CD4-positive, alpha-beta T cell treated with Interleukin-4 for 4 hours (primary cell): ENCODE results near the gene SAFB.
A peak's percentile ranks its signal among the peaks of the same experiment; 100 is the strongest.
"Not testable (repeated sequence)": the region's sequence is repeated elsewhere in the genome, so short reads cannot be mapped to it uniquely, and the experiment has no call there.

Experiments
- DNase-seq: peaks from one replicate; pipeline ENCODE4 v3.0.0-alpha.2; 2020

Gene SAFB

DNA sequence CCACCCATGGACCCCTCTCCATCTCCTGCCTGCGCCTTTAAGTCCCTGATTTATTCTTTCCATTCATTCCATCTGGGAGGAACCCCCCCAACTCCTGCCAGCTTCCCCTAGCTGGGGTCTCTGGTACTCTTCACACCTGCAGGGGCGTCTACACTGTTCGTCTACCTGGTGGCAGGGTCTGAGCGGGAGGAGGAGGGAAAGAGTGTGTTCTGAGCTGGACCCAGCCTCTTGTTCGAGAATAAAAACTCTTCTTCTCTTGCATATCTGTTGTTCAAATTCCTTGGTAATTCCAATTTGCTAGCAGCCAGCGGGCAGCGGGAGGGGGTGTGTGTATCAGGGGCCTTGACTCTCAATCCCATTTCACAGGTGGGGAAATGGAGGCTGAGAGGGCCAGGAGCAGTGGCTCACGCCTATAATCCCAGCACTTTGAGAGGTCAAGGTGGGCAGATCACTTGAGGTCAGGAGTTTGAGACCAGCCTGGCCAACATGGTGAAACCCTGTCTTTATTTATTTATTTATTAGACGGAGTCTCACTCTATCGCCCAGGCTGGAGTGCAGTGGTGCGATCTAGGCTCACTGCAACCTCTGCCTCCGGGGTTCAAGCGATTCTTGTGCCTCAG lies 65.5 kb downstream of the SAFB start:
- DNase-seq = not testable (repeated sequence)

DNA sequence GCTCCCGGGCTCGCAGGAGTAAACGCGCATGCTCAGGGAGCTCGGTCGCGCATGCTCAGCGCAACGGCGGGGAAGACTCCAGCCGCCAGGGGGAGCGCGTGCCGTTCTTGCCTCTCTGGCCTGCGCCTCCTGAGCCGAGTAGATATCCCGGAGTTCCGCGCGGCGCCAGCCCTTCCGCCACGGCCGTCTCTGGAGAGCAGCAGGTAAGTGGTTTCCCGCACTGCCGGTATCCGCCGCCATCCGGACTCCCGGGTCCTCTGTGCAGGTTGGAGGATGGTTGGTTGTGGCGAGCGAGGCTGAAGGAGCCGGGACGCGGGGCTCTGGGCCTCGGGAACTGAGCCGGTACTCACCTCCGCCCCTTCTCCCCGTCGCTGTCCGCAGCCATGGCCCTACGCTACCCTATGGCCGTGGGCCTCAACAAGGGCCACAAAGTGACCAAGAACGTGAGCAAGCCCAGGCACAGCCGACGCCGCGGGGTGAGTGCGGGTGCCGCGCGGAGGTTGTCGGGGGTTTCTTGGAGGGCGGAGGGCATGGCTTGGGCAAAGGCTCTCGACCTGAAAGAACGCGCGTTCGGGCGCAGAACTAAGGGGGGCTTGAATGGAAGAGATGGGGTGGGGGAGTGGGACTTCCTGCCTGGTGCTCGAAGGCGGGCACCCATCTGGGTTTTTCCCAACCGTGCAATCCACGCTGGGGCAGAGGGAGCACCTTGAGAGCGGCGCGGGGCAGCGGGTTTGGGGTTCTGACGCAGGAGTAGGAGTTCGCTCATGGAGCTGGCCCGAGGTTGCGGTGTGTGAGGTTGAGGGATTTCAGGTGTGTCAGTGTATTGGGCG lies 67.5 kb downstream of the SAFB start, which contains the start of gene RPL36:
TSS of gene RPL36 (plus strand) at position 171 of the 830 bp plus-strand sequence. CDS start at position 384, 213 bp downstream.
- peak; percentile 96 for DNase-seq

DNA sequence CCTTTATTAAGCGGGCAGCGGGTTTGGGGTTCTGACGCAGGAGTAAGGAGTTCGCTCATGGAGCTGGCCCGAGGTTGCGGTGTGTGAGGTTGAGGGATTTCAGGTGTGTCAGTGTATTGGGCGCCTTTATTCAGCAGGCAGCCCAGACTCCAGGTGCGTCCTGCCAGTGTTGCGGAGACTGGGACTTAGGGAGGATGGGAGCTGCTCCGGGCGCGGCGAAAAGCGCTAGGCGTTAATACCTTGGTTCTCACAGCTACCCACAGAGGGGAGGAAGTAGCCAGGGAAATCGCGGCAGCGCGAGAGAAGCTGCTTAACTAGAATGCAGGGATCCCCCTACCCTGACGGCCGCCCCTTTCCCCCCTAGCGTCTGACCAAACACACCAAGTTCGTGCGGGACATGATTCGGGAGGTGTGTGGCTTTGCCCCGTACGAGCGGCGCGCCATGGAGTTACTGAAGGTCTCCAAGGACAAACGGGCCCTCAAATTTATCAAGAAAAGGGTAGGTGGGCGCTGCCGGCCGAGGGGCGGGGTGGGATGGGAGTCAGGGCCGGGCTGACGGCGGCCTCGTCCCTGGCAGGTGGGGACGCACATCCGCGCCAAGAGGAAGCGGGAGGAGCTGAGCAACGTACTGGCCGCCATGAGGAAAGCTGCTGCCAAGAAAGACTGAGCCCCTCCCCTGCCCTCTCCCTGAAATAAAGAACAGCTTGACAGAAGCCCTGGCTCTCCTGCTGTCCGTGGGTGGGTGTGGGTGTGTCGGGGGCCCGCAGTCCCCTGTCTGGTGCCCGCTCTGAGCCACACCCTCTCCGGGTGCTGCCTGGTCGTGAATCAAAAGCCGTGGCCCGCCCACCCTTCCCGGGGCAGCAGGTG lies 68.3 kb downstream of the SAFB start:
- peak; percentile 2 for DNase-seq

DNA sequence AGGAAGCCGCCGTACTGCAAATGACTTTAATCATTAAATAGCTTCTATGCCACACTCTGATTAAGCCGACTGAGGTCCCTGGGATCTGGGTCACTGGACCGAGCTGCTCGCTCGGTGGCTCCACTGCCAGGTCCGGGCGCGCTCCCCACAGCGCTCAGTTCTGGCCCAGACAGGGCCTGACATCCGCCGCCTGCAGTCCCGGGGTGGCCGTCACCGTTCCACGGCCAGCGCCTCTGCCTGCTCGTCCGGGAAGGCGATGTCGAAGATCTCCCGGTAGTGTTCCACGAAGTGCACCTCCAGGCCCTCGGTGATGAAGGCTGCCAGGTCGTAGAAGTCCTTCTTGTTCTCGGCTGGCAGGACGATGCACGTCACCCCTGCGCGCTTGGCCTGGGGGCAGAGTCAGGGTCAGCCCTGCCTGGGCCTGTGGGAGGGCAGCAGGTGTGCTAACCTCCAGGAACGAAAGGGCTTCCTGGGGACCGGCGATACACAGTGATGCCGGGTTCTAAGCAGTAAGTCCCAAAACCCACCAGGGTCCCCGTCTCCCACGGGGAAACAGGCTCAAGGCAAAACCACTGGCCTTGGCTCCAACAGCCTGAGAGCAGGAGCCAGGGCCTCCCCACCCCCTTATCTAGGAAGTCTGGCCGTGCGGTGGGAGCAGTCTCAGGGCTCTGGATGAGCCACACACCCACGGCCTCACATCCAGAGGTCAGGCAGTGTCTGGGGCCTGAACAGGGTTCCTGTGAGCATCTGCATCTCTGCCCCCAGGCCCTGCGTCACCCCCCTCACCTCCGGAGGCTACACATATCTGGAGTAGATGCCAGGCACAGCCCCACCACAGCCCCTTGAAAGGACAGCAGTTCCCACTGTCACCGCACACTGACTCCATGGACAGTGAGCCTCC lies 69.2 kb downstream of the SAFB start:
- DNase-seq = no peak

DNA sequence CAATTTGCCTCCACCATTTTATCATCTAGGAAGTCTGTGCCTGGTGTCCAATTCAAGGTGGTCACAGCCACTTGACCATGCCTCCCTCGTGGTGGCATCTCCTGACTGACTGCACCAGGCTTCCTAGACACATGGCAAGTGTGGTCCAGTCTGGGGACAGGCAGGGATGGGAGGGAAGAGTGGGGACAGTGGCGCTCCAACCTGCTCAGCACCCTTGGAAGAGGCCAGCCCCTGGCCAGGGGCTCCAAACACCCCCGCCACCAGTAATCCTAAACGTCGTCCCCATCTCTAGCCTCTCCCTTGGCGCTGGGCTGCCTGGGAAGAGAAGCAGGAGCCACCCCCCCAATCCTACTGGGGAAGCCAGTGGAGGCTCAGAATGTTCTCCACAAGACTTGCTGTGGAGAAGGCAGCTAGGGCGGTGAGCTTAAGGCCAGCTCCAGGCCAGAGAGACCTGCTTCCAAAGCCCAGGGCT lies 69.9 kb downstream of the SAFB start:
- DNase-seq = no peak

DNA sequence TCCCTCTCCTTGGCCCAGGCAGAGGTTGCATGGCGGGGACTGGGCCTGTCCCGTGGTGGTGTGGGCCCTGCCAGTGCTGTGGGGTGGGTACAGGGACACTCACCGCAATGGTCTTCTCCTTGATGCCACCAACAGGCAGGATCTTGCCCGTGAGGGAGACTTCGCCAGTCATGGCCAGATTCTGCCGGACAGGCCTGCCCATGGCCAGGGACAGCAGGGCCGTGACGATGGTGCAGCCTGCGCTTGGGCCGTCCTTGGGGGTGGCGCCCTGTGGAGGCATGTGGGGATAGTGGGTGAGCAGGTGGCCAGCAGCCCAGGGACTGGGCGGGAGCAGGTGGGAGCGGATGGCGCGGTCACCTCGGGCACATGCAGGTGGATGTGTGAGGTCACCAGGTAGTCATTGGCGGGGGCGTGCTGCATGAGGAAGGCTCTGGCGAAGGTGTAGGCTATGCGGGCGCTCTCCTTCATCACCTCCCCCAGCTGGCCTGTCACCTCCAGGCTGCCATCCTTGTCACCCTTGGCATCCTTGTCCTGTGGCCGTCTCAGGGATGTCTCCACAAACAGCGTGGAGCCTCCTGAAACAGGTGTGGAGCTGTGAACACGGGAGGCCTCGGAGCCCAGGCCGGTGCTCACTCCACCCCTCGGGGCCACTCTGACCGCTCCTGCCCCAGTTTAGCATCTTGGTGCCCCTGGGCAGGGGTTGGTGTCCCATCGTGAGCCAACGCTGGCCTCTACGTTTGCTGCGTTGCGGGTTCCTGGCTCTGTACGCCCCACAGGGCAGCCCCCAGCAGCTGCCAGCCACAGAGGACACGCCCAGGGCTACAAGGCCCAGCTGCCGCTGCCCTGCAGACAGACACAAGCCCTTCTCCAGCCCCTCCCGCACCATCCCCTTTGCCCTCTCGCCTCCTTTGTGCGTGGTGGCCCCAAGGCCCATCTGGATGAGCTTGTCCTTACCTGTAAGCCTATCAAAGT lies 70.6 kb downstream of the SAFB start:
- no peak for DNase-seq

DNA sequence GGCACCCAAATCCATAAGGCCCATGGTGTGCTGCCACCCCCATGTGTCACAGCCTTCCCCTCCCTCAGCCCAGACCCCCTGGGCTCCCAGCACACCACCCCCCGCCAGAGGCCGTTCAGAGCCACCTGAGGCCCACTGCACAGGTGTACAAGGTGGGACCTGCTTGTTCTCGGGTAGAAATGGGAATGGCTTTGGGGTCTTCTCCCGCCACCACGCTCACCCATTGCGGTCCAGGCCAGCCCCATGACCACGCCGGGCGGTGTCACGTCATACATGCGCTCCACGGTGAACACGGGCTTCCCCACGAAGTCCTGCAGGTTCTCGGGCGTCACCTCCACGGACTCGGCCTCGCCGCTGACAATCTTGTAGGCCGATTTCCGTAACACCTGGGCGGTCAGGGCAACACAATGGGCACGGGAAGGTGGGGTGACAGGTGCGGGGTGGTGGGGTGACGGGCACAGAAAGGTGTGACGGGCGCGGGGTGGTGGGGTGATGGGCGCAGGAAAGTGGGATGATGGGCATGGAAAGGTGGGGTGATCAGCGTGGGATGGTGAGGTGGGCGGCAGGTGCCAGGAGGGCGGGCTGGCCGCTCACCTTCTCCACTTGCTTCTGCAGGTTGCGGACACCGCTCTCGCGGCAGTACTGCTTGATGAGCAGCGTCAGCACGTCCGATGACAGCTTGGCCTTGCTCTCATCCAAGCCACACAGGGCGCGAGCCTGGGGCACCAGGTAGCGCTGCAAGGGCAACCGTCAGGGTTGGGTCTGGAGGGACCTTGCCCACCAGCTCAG lies 71.5 kb downstream of the SAFB start:
- DNase-seq = no peak

DNA sequence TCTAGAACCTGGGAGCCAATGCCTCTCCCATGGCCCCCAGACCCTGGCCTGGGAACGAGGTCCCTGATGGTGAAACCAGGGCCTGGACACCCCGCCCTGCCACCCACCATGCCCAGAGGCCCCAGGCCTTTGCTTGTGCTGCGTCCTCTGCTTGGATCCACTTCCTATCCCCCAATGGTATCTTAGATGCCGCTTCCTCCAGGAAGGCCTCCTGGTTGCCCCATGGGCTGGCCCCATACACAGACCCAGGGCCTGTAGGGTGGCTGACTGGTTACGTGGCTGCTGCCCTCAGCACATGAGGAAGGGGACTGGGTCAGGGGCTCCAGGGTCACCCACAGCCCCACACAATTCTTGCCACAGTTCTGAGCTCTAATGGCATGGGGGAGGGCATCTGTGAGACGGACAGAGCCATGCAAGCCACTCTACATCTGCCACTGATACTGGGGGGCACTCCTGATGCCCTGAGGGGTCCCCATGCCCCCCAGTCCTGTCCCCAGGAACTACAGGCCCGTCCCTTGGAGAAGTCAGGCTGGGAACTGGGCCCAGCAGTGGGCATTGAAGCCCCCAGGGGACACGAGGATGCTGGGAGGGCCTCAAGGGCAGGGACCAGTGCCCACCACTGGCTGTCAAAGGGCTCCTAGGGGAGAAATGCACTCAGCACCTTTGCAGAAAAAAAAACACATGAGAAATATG lies 72.2 kb downstream of the SAFB start:
- no peak for DNase-seq

DNA sequence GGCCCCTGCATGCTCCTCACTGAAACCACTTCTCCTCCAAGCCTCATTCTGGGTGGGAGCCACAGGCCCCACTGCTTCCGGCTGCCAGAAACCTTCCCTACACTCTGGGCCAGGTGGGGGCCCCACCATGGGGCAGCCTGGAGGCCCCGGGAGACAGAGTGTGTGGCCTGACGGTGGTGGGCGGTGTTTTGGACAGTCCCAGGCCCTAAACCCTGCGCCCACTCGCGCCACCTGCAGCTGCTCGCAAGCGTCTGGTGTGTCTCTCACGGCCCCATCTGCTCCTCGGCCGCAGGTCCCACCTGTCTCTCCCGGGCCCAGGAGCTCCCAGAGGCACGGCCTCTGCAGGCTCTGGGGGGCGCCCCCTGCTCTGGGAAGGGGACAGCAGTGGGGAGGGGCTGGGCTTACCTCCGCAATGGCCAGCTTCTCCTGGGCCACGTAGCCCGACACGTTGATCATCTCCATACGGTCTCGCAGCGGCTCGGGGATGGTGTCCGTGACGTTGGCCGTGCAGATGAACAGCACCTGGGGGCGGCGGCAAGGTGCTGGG lies 72.8 kb downstream of the SAFB start:
- DNase-seq = no peak

DNA sequence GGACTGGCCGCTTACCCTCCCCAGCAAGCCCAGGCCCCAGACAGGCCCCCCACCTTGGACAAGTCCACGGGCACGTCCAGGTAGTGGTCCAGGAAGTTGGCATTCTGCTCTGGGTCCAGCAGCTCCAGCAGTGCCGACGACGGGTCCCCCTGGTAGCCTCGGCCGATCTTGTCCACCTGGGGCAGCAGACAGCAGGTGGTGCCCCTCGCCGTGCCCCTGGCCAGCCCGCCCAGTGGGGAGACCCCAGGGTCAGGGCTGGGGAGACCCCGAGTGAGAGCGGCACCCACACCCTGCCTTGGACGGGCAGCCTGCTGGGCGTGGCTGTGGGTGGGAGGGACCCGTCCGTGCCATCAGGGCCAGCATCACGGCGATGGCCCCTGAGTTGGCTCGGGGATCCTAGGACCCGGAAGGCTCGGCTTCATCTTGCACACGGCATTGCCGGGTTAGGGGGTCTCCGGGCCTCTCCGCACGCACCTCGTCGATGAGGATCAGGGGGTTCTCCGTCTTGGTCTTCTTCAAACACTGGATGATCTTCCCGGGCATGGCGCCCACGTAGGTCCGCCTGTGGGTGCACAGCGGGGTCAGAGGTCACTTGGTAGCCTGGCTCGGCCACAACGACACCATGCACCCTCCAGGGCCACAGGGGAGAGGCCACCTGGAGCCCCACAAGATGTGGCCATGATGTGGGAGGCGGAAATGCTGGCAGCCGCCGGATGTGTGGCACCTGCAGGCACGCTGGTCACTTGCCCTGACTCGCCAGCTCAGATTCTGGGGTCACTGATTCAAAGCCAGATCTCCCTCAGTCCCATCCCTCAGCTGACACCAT lies 73.5 kb downstream of the SAFB start:
- DNase-seq = no peak

DNA sequence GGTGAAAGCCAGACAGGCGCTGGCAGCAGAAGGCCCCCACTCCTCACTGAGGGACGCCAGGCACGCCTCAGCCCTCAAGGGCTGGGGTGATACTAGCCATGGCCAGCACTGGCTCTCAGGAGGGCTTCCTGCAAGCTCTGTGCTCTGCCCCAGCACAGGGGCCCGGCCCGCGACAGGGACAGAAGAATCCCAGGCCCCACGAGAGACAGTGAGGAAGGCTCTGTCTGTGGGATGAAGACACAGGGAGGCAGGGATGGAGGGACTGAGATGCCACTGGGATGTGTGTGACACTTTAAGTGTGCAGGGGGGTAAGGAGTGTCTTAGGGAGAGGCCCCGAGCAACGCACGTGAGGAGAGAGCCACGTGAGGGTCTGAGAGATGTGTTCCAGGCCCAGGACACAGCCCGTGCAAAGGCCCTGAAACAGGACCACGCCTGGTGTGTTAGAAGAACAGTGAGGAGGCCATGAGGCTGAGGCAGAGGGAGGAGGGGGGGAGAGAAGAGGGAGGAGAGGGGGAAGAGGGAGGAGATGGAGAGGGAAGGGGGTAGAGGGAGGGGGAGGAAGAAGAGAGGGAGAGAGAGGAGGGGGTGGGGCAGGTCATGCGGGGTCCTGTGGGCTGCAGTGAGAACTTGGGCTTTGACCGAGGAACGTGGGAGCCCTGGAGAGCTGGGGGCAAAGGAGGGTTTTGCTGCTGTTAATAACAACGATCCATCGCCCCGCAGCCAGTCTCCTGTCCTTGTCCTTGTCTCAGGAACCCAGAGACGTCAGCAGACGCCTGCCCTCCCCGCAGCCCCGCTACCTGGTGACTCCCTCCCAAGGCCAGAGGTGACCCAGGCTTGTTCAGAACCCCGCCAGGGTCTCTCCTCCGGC lies 74.4 kb downstream of the SAFB start:
- no peak for DNase-seq

DNA sequence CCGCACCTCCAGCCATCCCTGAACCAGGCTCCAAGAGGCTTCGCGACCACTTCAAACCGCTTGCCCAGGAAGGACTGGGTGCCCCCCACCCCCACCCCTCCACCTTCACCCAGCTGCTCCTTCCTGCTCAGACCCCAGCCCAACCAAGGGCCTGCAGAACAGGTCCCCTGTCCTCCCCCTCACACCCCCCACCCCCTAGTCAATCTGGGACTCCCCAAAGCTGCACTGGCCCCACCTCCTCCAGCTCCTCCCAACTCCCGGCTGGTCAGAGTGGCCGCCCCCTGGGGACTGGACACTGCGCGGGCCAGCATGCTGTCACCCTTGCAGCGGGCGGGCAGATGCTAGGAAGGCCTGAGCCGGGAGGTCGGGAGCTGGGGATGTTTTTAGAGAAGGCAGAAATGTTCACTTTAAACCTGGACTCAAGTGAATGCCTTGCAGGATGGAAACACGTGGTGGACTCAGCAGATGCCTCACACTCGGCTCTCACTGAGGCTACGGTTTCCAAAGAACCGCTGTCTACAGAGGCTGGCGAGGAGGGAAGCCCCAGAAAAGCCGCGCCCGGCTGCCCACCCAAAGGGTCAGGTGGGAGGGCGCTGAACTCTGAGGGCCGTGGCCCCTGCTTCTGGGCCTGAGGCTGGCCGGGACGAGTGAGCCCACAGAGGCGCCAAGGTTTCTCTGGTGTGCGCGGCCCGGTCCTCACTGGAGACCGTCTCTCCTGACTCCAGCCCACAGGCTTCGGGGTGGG lies 75.2 kb downstream of the SAFB start:
- DNase-seq = no peak

DNA sequence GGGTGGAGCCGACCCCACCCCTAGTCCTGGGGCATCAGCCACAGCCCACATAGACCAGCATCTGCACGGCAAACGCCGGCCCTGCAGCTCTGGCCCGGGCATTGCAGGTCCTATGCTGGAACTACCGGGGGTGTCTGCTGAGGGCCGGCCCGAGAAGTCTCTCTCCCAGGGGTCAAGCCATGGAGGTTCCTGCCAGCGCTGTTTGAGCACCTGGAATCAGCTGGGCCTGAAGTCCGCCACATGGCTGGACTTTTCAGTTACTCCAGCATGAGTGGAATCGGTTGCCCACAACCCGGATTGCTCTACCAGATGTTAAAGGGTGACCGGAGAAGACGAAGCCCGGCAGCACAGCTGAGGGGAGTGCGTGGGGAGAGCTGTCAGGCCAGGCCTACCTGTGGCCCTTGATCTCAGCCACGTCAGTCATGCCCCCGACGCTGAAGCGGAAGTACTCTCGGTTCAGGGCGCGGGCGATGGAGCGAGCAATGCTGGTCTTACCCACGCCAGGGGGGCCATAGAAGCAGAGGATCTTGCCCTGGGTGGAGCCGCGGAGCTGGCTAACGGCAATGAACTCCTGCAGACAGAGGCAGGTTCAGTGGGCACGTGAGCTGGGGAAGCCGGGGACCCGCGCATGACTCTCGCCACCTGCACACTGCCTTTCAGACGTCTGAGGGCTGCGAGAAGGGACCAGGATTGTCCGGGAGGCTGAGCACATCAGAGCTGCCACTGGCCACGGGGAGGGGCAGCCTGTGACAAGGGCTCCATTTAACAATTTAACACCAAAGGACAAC lies 75.9 kb downstream of the SAFB start:
- DNase-seq = no peak

DNA sequence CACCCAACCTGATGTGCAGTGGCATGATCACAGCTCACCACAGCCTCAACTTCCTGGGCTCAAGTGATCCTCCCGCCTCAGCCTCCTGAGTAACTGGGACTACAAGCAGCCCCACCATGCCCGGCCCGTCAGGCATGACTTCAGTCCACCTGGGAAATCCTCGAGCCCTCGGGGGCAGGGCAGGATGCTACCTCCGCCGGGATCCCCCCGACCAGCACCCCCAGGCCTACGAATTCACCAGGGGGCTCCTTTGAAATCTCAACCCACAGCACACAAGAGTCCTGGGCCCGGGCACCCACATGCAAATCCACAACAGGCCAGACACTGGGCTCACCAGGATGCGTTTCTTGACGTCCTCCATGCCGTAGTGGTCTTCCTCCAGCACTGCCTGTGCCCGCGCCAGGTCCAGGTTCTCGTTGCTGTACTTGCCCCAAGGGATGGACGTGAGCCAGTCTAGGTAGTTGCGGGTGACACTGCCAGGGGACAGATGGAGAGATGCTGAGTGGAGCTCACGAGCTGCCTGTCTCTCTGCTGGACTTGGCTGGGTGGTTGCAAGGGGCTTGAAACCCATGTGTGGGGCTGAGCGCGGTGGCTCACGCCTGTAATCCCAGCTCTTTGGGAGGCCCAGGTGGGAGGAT lies 77.7 kb downstream of the SAFB start:
- no peak for DNase-seq

DNA sequence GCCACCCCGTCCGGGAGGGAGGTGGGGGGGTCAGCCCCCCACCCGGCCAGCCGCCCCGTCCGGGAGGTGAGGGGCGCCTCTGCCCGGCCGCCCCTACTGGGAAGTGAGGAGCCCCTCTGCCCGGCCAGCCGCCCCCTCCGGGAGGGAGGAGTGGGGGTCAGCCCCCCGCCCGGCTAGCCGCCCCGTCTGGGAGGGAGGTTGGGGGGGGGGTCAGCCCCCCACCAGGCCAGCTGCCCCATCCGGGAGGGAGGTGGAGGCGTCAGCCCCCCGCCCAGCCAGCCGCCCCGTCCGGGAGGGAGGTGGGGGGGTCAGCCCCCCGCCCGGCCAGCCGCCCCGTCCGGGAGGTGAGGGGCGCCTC lies 79.1 kb downstream of the SAFB start:
- DNase-seq = not testable (repeated sequence)
